GM19324 (cell line): ENCODE data around the gene EFNA1.

Source experiments
- ATAC-seq: cut with Tn5 transposase; IDR thresholded peaks from one replicate; pipeline ENCODE4 v1.9.1; 2021; ENCODE audit warnings: mild to moderate bottlenecking, moderate library complexity; ENCODE audit not compliant: unreplicated experiment, low FRiP score

The EFNA1 gene

GRCh38 chr1:155123801-155124200, 3.9 kb upstream of the EFNA1 start:
- no peak for ATAC-seq

GRCh38 chr1:155124503-155125463, 2.9 kb upstream of the EFNA1 start:
- no peak for ATAC-seq

- no peak for ATAC-seq
Observed at GRCh38 chr1:155125511-155125945, 2.1 kb upstream of the EFNA1 start.

GRCh38 chr1:155125946-155126555, 1.6 kb upstream of the EFNA1 start:
- no peak for ATAC-seq

- ATAC-seq: no peak
Observed at GRCh38 chr1:155126556-155127104, 1.0 kb upstream of the EFNA1 start.

GRCh38 chr1:155127967-155128754, 485 bp downstream of the EFNA1 start:
- ATAC-seq: no peak

- no peak for ATAC-seq
Observed at GRCh38 chr1:155128755-155129473, 1.2 kb downstream of the EFNA1 start.

- ATAC-seq: no peak
Observed at GRCh38 chr1:155130272-155131006, 2.8 kb downstream of the EFNA1 start.

GRCh38 chr1:155131285-155131684, 3.6 kb downstream of the EFNA1 start:
- no peak for ATAC-seq

- ATAC-seq: no peak
Observed at GRCh38 chr1:155131856-155132255, 4.2 kb downstream of the EFNA1 start.

- no peak for ATAC-seq
Observed at GRCh38 chr1:155133799-155134281, 6.2 kb downstream of the EFNA1 start.

- no peak for ATAC-seq
Observed at GRCh38 chr1:155134322-155134721, 6.6 kb downstream of the EFNA1 start.

- ATAC-seq: no peak
Observed at GRCh38 chr1:155134880-155135414, 7.3 kb downstream of the EFNA1 start.

- peak; percentile 88 for ATAC-seq
Observed at GRCh38 chr1:155135415-155136028, 7.8 kb downstream of the EFNA1 start, which contains the start of gene SLC50A1. TSS of gene SLC50A1 (plus strand) at chr1:155135852. CDS start at chr1:155135912, 60 bp downstream.

GRCh38 chr1:155136748-155137147, 9.1 kb downstream of the EFNA1 start:
- no peak for ATAC-seq

GRCh38 chr1:155137154-155137949, 9.7 kb downstream of the EFNA1 start:
- ATAC-seq: no peak

GRCh38 chr1:155139895-155140629, 12.4 kb downstream of the EFNA1 start, which contains the start of gene DPM3:
TSS of gene DPM3 (minus strand) at chr1:155140531. CDS start at chr1:155140240, 291 bp downstream.
- ATAC-seq: peak; percentile 47
